CD14-positive monocyte (primary cell): ENCODE measurements around the gene SLC13A3. TPM values are rescaled to one million over a fixed set of nuclear protein-coding genes. Genes with fewer than 3 reads are reported as not detected.

Source experiments
- DNase-seq, 3 donors: peaks; one replicate each; pipeline ENCODE4 v3.0.0-alpha.2; 2011 to 2022
- H2AFZ ChIP-seq: 2 replicates; pipeline ENCODE4 v1.6.0; 2012; ENCODE audit warnings: mild to moderate bottlenecking, low read depth, low read length, inconsistent platforms; ENCODE audit not compliant: insufficient read depth, poor library complexity, severe bottlenecking
- H3K27ac ChIP-seq, 2 donors: 1 replicate in 1 of 2; 2 replicates in 1 of 2; pipeline ENCODE4 v1.5.1; 2012 to 2013; ENCODE audit warnings: low read length in 2 of 2, control low read depth in 1 of 2, inconsistent platforms in 1 of 2, low read depth in 1 of 2, mild to moderate bottlenecking in 1 of 2
- H3K27me3 ChIP-seq, 2 donors: one replicate each; pipeline versions ENCODE4 v1.6.0 to v1.6.1; 2011 to 2013; ENCODE audit warnings: low read length in 2 of 2; ENCODE audit not compliant: control insufficient read depth in 2 of 2, insufficient read depth in 2 of 2
- H3K36me3 ChIP-seq, 2 donors: replicated peaks in 1 of 2; 1 replicate in 1 of 2; 2 replicates in 1 of 2; pipeline versions ENCODE4 v1.5.1 to v1.6.1; 2012 to 2013; ENCODE audit warnings: low read length in 2 of 2, control low read depth in 1 of 2, inconsistent platforms in 1 of 2, mild to moderate bottlenecking in 1 of 2; ENCODE audit not compliant: insufficient read depth in 2 of 2, control insufficient read depth in 1 of 2
- H3K4me1 ChIP-seq, 2 donors: 1 replicate in 1 of 2; 2 replicates in 1 of 2; pipeline versions ENCODE4 v1.5.1 to v1.6.1; 2012 to 2013; ENCODE audit warnings: low read length in 2 of 2, control low read depth in 1 of 2, inconsistent platforms in 1 of 2, mild to moderate bottlenecking in 1 of 2, moderate library complexity in 1 of 2; ENCODE audit not compliant: insufficient read depth in 2 of 2, control insufficient read depth in 1 of 2
- H3K4me2 ChIP-seq: replicated peaks from 2 replicates; pipeline ENCODE3; 2012; ENCODE audit warnings: low read length, moderate library complexity, mild to moderate bottlenecking; ENCODE audit not compliant: poor library complexity, severe bottlenecking; ENCODE audit errors: extremely low read depth
- H3K4me3 ChIP-seq, 3 experiments: fragments of 200-600 bp in 1 of 3; sonication (generic) in 1 of 3; replicated peaks in 1 of 3; 1 replicate in 2 of 3; 2 replicates in 1 of 3; pipeline ENCODE4 v1.5.1; 2011 to 2013; ENCODE audit warnings: low read length in 3 of 3, mild to moderate bottlenecking in 3 of 3, control low read depth in 2 of 3, low read depth in 2 of 3, inconsistent platforms in 1 of 3, moderate library complexity in 1 of 3
- H3K79me2 ChIP-seq: 2 replicates; pipeline ENCODE4 v1.6.0; 2012; ENCODE audit warnings: mild to moderate bottlenecking, control low read depth, inconsistent platforms, low read length, moderate library complexity; ENCODE audit not compliant: insufficient read depth
- H3K9ac ChIP-seq: 2 replicates; pipeline ENCODE4 v1.6.0; 2017; ENCODE audit warnings: low read length, mild to moderate bottlenecking; ENCODE audit not compliant: insufficient read depth, poor library complexity, severe bottlenecking
- H3K9me3 ChIP-seq, 2 donors: replicated peaks in 1 of 2; 1 replicate in 1 of 2; 2 replicates in 1 of 2; pipeline versions ENCODE4 v1.5.1 to v1.6.1; 2012 to 2013; ENCODE audit warnings: low read length in 2 of 2, control low read depth in 1 of 2; ENCODE audit not compliant: control insufficient read depth in 1 of 2, insufficient read depth in 1 of 2
- H4K20me1 ChIP-seq: 2 replicates; pipeline ENCODE4 v1.6.0; 2012; ENCODE audit warnings: mild to moderate bottlenecking, low read length, control low read depth, moderate library complexity; ENCODE audit not compliant: insufficient read depth
- H3K27ac Mint-ChIP-seq, 7 donors: one replicate each; pipeline ENCODE4 v1.8.0; 2020; ENCODE audit warnings: mild to moderate bottlenecking in 7 of 7, mixed read lengths in 7 of 7, moderate library complexity in 6 of 7, inconsistent platforms in 2 of 7
- H3K27me3 Mint-ChIP-seq, 3 donors: one replicate each; pipeline ENCODE4 v1.8.0; 2021 to 2022; ENCODE audit warnings: low read depth in 3 of 3, mild to moderate bottlenecking in 3 of 3, mixed read lengths in 3 of 3, moderate library complexity in 3 of 3, inconsistent platforms in 1 of 3
- H3K36me3 Mint-ChIP-seq, 2 donors: one replicate each; pipeline ENCODE4 v1.8.0; 2020; ENCODE audit warnings: mixed read lengths in 2 of 2, inconsistent platforms in 1 of 2, mild to moderate bottlenecking in 1 of 2
- H3K4me1 Mint-ChIP-seq: one replicate; pipeline ENCODE4 v1.8.0; 2020; ENCODE audit warnings: mild to moderate bottlenecking, mixed read lengths
- H3K4me3 Mint-ChIP-seq, 2 donors: one replicate each; pipeline ENCODE4 v1.8.0; 2020; ENCODE audit warnings: mild to moderate bottlenecking in 2 of 2, mixed read lengths in 2 of 2, moderate library complexity in 1 of 2
- H3K9me3 Mint-ChIP-seq, 7 donors: one replicate each; pipeline ENCODE4 v1.8.0; 2020 to 2022; ENCODE audit warnings: mixed read lengths in 7 of 7, mild to moderate bottlenecking in 6 of 7, moderate library complexity in 6 of 7, inconsistent platforms in 2 of 7
- WGBS: methylation state at CpG from one replicate; pipeline ENCODE4 v1.1.5; 2013; ENCODE audit warnings: missing lambda C conversion rate; ENCODE audit not compliant: insufficient coverage; 5-methylcytosine and 5-hydroxymethylcytosine counted together
- intact Hi-C, 2 donors: fragments of 100-400 bp; cut with micrococcal nuclease; formaldehyde crosslinking; loops; one replicate each; pipeline versions ENCODE4 v1.15.0 to v1.15.1; 2023
- polyA plus RNA-seq, 3 donors: library from polyadenylated mRNA; depleted of rRNA in 1 of 3; unstranded in 2 of 3; stranded (reverse) in 1 of 3; fragments of 300-500 nt in 2 of 3; fragments of >200 nt in 1 of 3; fragmentation: Illumina TruSeq in 2 of 3; gene quantifications; 1 replicate in 2 of 3; 2 replicates in 1 of 3; pipeline ENCODE4 v1.2.3, GENCODE V29; 2012 to 2021
- TF ChIP-seq, protein P1 (sequence below): fragments of 200-600 bp; IDR thresholded peaks from one replicate; pipeline ENCODE4 v1.8.0; 2022; ENCODE audit warnings: antibody characterized with exemption, mild to moderate bottlenecking

SLC13A3 gene
- polyA plus RNA-seq, 3 donors = 0.04 TPM; not detected in 2

DNA sequence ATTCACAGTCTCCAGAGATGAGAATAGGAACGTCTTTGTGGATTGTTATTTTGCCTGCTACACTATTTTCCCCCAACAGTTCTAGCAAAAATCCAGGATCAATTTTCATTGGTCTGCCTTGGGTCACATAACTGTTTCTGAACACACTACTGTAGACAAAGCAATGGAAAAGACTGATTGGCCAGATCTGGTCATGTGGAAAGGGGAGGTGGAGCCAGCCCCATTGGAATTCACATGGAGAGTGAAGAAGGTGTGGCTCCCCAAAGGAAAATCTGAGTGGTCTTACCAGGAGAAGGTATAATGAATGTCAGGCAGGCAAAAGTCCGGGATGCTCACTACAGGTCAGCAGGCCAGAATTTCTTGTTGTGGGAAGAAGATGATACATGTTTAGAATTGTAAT is 47.5 kb upstream of the SLC13A3 start:
- intact Hi-C loops = loop anchor here in 1 of 2 donors (5.0 kb wide), 1 partner anchor 454 kb away; no protein-coding TSS in a partner anchor
- Histone ChIP-seq H2AFZ (no peak overlapping the region), H3K9me3 (no peaks in the 10 kb centered on the region), H3K4me2 (no peak overlapping the region), H3K4me1 (peaks cover 8 to 9% of the 10 kb centered on the region in 2 donors), H3K4me3 (no peak overlapping the region), H3K9ac (no peak overlapping the region), H3K36me3 (no peaks in the 10 kb centered on the region), H3K79me2 (no peaks in the 10 kb centered on the region), H4K20me1 (no peaks in the 10 kb centered on the region), H3K27me3 (no peaks in the 10 kb centered on the region), H3K27ac (no peak overlapping the region)
- Mint-ChIP-seq H3K4me1 (peaks cover 15% of the 10 kb centered on the region), H3K4me3 (no peak overlapping the region), H3K9me3 (peaks cover 0 to 4% (median 3%) of the 10 kb centered on the region in 7 donors), H3K36me3 (no peaks in the 10 kb centered on the region), H3K27ac (peak overlapping the region in 1 of 7 donors; percentile 34), H3K27me3 (peaks cover 0 to 3% (median 1%) of the 10 kb centered on the region in 3 donors)
- DNase-seq = no peak
- TF ChIP-seq, protein P1, sequence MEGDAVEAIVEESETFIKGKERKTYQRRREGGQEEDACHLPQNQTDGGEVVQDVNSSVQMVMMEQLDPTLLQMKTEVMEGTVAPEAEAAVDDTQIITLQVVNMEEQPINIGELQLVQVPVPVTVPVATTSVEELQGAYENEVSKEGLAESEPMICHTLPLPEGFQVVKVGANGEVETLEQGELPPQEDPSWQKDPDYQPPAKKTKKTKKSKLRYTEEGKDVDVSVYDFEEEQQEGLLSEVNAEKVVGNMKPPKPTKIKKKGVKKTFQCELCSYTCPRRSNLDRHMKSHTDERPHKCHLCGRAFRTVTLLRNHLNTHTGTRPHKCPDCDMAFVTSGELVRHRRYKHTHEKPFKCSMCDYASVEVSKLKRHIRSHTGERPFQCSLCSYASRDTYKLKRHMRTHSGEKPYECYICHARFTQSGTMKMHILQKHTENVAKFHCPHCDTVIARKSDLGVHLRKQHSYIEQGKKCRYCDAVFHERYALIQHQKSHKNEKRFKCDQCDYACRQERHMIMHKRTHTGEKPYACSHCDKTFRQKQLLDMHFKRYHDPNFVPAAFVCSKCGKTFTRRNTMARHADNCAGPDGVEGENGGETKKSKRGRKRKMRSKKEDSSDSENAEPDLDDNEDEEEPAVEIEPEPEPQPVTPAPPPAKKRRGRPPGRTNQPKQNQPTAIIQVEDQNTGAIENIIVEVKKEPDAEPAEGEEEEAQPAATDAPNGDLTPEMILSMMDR = no peak
- 100% methylated on average over 1 of the region's 2 CpGs for WGBS

DNA sequence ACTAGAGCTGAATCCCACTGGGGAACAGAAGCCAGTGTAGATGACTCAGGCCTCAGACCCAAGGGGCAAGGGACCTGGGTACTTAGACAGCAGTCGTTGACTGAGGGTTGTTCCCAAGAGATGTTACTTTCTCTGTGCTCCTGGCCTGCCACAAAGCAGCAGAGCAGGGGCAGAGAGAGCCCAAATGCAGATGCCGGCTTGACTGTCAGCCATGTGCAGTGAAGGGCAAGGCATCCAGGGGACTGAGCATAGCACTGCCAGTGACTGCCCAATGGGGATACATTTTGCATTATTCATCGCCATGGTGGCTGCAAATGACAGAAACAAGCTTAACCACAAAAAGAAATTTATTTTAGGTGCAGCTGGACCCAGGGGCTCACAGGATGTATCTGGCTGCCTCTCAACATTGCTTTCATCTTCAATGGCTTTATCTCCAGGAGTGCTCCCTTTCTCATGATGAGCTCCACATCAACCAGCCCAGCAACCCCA is 45.6 kb upstream of the SLC13A3 start:
- H3K4me1 Mint-ChIP-seq = peaks cover 17% of the 10 kb centered on the region

More for the DNA sequence above, 45.6 kb upstream of the SLC13A3 start:
- Histone ChIP-seq H3K9ac (no peak overlapping the region), H3K36me3 (no peaks in the 10 kb centered on the region), H2AFZ (peak overlapping the region; percentile 11), H3K27ac (no peak overlapping the region), H3K27me3 (no peaks in the 10 kb centered on the region), H3K79me2 (no peaks in the 10 kb centered on the region), H4K20me1 (no peaks in the 10 kb centered on the region), H3K9me3 (no peaks in the 10 kb centered on the region), H3K4me2 (no peak overlapping the region), H3K4me3 (no peak overlapping the region), H3K4me1 (peaks cover 10 to 11% of the 10 kb centered on the region in 2 donors)
- WGBS = 91% methylated on average over 3 of the region's 3 CpGs
- Mint-ChIP-seq H3K27ac (no peak overlapping the region), H3K27me3 (peaks cover 0 to 3% (median 1%) of the 10 kb centered on the region in 3 donors), H3K9me3 (peaks cover 0 to 4% (median 3%) of the 10 kb centered on the region in 7 donors), H3K4me3 (no peak overlapping the region), H3K36me3 (no peaks in the 10 kb centered on the region)
- DNase-seq = no peak
- TF ChIP-seq, protein P1 = no peak
- intact Hi-C loops = loop anchor here in 1 of 2 donors (5.0 kb wide), 1 partner anchor 455 kb away; no protein-coding TSS in a partner anchor
